Measurements from ENCODE around the gene KCNA1. TPM values are rescaled to one million over a fixed set of nuclear protein-coding genes. Genes with fewer than 3 reads are reported as not detected.

The KCNA1 gene
- total RNA-seq, 1 experiment from 2014 or later: not detected

GRCh38 chr12:4910502-4911315 lies 1.0 kb downstream of the KCNA1 start:
- Histone ChIP-seq H3K36me3 (ENCODE audit: control insufficient read depth in 1 of 2, insufficient read depth in 2 of 2, low read length in 2 of 2) (no peaks in the 10 kb centered on the region), H3K4me2 (ENCODE audit: low read length) (no peak overlapping the region), H3K27ac (ENCODE audit: low read depth, low read length) (no peak overlapping the region), H3K9ac (ENCODE audit: low read length) (no peak overlapping the region), H3K4me3 (replicated peaks in 1 of 2; ENCODE audit: low read depth in 1 of 2, low read length in 2 of 2) (no peak overlapping the region), H3K79me2 (ENCODE audit: insufficient read depth, low read length) (no peaks in the 10 kb centered on the region), H3K4me1 (ENCODE audit: control insufficient read depth in 1 of 2, insufficient read depth in 2 of 2, low read length in 2 of 2) (no peaks in the 10 kb centered on the region), H4K20me1 (ENCODE audit: insufficient read depth) (no peaks in the 10 kb centered on the region), H3K27me3 (ENCODE audit: insufficient read depth, low read length) (peaks cover 36% of the 10 kb centered on the region), H3K9me2 (ENCODE audit: insufficient read depth) (no peaks in the 10 kb centered on the region), H3K9me3 (ENCODE audit: control insufficient read depth in 1 of 2, insufficient read depth in 1 of 2, low read depth in 1 of 2, low read length in 2 of 2) (no peaks in the 10 kb centered on the region), H2AFZ (ENCODE audit: low read depth, low read length, poor library complexity, severe bottlenecking) (no peak overlapping the region)
- POLR2A ChIA-PET: no interaction called here
- DNase-seq (ENCODE audit: low read depth, low spot score): no peak
- RAD21 ChIA-PET (ENCODE audit: low non-redundant PET in 1 of 2, low total read pairs in 2 of 2, uncharacterized antibody in 2 of 2, unreplicated experiment in 2 of 2): no interaction called here
- TF ChIP-seq EGR1 (IDR thresholded peaks at IDR 0.05; ENCODE audit: low read depth) (no peak), ZFX (IDR thresholded peaks at IDR 0.05) (no peak), ELF1 (IDR thresholded peaks at IDR 0.05; ENCODE audit: borderline replicate concordance, low read depth) (no peak), ZBTB33 (IDR thresholded peaks at IDR 0.05; ENCODE audit: extremely low read depth, insufficient replicate concordance, low read length) (no peak), TCF7L2 (IDR thresholded peaks at IDR 0.05; ENCODE audit: borderline replicate concordance, extremely low read depth, insufficient read depth, insufficient read length) (no peak)
- no peak for ATAC-seq
- intact Hi-C loops (cut with micrococcal nuclease): no loop called here
- CTCF ChIA-PET: no interaction called here
- no TSS peak for BruUV-seq (replicated peaks)
